Measurements from ENCODE around the gene VEGFB.

Gene VEGFB

DNA sequence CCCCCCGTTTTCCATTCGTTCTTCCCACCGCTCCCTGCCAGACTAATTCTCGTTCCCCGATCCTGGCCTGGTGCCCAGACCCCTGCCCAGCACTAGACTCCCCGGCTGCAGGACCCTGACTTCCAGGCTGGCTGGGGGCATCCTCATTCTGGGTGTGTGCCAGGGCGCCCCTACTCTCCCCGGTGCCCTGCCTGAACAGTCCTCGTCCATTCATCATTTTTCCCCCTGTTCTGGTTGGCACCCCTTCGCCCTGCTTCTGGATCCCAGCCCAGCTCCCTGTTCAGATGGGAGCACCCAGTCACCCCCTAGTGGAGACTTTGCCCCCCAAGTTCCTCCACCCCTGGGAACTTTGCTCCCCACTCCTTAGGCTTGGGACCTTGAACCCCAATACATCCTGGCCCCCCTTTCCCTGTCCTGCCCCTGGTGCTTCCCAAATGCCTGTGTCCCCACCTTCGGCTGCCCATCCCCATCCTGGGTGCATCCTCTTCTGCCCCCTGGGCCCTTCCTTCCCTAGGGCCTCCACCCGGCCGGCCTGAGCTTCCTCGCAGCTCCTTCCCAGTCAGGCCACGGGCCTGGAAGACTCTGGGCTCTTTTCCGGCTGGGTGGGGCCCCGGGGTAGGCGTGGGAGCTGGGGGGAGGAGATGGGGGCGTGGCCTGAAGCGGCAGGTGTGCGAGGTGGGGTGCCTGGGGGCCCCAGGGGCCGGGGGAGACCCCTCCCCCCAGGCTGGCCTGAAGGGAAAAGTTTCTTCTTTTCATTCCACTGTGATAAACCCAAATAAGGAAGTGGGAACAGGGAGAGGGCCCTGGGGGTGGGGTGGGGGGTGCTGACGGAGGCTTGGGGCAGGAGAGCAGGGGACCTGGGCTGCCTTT, 17.9 kb downstream of the VEGFB start:
- Histone ChIP-seq H3K4me1 (ENCODE audit: insufficient read depth, insufficient read length) (peaks cover 40% of the 10 kb centered on the region), H3K9me3 (ENCODE audit: insufficient read depth, low read length) (no peaks in the 10 kb centered on the region), H3K4me3 (ENCODE audit: insufficient read length, low read depth) (peak overlapping the region; percentile 81), H3K27me3 (ENCODE audit: insufficient read depth, insufficient read length) (no peaks in the 10 kb centered on the region), H3K36me3 (ENCODE audit: insufficient read depth, insufficient read length, low read length) (peaks cover 38% of the 10 kb centered on the region), H3K9ac (ENCODE audit: insufficient read length, low read depth) (peak overlapping the region; percentile 92)
- DNase-seq (ENCODE audit: low read depth, low spot score) = no peak
- TF ChIP-seq YY1 (IDR thresholded peaks at IDR 0.05; ENCODE audit: insufficient read depth, insufficient read length) = no peak
- no peak for TF ChIP-seq SUZ12 (IDR thresholded peaks at IDR 0.05; ENCODE audit: extremely low read depth, insufficient read depth, insufficient read length)
- TF ChIP-seq ZNF274 (IDR thresholded peaks at IDR 0.05; ENCODE audit: low read depth, low read length) = no peak

DNA sequence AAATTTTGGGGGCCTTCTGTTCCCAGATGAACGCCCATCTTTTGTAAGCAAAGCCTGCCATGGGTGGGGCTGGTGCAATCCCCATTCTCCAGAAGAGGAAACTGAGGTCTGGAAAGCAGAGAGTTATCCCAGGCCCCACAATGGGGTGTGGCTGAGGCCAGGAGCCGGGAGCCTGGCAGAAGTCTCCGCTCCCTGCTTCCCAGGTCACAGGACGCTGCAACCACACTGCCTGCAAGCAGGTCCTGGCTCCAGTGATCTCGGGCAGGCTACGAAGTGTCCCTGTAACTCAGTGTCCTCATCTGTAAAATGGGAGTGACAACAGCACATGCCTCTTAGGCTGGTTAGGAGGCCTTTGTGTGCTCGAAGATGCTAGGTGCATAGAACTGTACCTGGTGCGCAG, 18.7 kb downstream of the VEGFB start:
- Histone ChIP-seq H3K4me1 (ENCODE audit: insufficient read depth, insufficient read length) (peaks cover 37% of the 10 kb centered on the region), H3K9me3 (ENCODE audit: insufficient read depth, low read length) (no peaks in the 10 kb centered on the region), H3K27me3 (ENCODE audit: insufficient read depth, insufficient read length) (no peaks in the 10 kb centered on the region), H3K4me3 (ENCODE audit: insufficient read length, low read depth) (peak overlapping the region; percentile 22), H3K9ac (ENCODE audit: insufficient read length, low read depth) (peak overlapping the region; percentile 44), H3K36me3 (ENCODE audit: insufficient read depth, insufficient read length, low read length) (peaks cover 43% of the 10 kb centered on the region)
- DNase-seq (ENCODE audit: low read depth, low spot score) = no peak
- TF ChIP-seq YY1 (IDR thresholded peaks at IDR 0.05; ENCODE audit: insufficient read depth, insufficient read length) (no peak), SUZ12 (IDR thresholded peaks at IDR 0.05; ENCODE audit: extremely low read depth, insufficient read depth, insufficient read length) (no peak), ZNF274 (IDR thresholded peaks at IDR 0.05; ENCODE audit: low read depth, low read length) (no peak)

DNA sequence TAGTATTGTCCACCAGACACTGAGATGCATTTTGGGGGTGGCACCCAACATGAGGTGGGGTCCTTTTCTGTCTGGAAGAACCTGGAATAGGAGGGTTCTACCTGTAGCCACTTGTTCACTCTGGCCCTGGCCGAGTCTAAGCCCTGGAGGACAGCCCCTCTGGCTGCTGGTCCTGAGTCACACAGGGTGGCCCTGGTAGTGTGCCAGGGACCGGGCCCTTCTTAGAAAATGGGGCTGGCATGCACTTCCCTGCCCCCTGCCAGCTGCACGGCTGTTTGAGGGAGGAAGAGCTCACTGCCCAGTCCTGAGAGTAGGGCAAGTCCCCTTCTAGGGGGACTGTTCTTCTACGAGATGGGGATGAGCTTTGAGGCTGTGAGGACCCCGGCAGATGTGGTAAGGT, 19.1 kb downstream of the VEGFB start:
- Histone ChIP-seq H3K36me3 (ENCODE audit: insufficient read depth, insufficient read length, low read length) (peaks cover 47% of the 10 kb centered on the region), H3K4me1 (ENCODE audit: insufficient read depth, insufficient read length) (peaks cover 33% of the 10 kb centered on the region), H3K9ac (ENCODE audit: insufficient read length, low read depth) (no peak overlapping the region), H3K27me3 (ENCODE audit: insufficient read depth, insufficient read length) (no peaks in the 10 kb centered on the region), H3K4me3 (ENCODE audit: insufficient read length, low read depth) (no peak overlapping the region), H3K9me3 (ENCODE audit: insufficient read depth, low read length) (no peaks in the 10 kb centered on the region)
- no peak for DNase-seq (ENCODE audit: low read depth, low spot score)
- TF ChIP-seq YY1 (IDR thresholded peaks at IDR 0.05; ENCODE audit: insufficient read depth, insufficient read length) (no peak), SUZ12 (IDR thresholded peaks at IDR 0.05; ENCODE audit: extremely low read depth, insufficient read depth, insufficient read length) (no peak), ZNF274 (IDR thresholded peaks at IDR 0.05; ENCODE audit: low read depth, low read length) (no peak)

DNA sequence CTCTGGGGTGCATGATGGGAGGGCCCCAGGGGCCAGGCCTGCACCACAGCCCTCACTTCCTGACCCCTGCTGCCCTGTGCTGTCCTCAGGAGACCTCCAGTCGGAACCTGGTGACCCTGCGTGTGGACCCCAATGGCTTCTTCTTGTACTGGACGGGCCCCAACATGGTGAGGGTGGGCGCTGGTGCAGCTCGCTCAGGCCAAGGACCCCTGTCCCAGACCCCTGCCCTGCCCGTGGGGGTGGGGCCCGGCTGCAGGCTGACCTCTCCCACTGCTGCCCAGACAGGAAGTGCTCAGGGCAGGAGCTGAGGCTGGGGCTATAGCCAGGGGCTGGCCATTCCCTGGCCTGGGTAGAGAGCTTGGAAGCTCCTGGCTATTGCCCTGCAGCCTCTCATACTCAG, 19.9 kb downstream of the VEGFB start:
- no peaks in the 10 kb centered on the region for H3K9me3 ChIP-seq (ENCODE audit: insufficient read depth, low read length)
- peak overlapping the region; percentile 16 for H3K9ac ChIP-seq (ENCODE audit: insufficient read length, low read depth)
- DNase-seq (ENCODE audit: low read depth, low spot score) = no peak
- no peaks in the 10 kb centered on the region for H3K27me3 ChIP-seq (ENCODE audit: insufficient read depth, insufficient read length)
- H3K4me3 ChIP-seq (ENCODE audit: insufficient read length, low read depth) = no peak overlapping the region
- H3K36me3 ChIP-seq (ENCODE audit: insufficient read depth, insufficient read length, low read length) = peaks cover 55% of the 10 kb centered on the region
- H3K4me1 ChIP-seq (ENCODE audit: insufficient read depth, insufficient read length) = peaks cover 25% of the 10 kb centered on the region
- TF ChIP-seq YY1 (IDR thresholded peaks at IDR 0.05; ENCODE audit: insufficient read depth, insufficient read length) = no peak
- TF ChIP-seq ZNF274 (IDR thresholded peaks at IDR 0.05; ENCODE audit: low read depth, low read length) = no peak
- TF ChIP-seq SUZ12 (IDR thresholded peaks at IDR 0.05; ENCODE audit: extremely low read depth, insufficient read depth, insufficient read length) = no peak

DNA sequence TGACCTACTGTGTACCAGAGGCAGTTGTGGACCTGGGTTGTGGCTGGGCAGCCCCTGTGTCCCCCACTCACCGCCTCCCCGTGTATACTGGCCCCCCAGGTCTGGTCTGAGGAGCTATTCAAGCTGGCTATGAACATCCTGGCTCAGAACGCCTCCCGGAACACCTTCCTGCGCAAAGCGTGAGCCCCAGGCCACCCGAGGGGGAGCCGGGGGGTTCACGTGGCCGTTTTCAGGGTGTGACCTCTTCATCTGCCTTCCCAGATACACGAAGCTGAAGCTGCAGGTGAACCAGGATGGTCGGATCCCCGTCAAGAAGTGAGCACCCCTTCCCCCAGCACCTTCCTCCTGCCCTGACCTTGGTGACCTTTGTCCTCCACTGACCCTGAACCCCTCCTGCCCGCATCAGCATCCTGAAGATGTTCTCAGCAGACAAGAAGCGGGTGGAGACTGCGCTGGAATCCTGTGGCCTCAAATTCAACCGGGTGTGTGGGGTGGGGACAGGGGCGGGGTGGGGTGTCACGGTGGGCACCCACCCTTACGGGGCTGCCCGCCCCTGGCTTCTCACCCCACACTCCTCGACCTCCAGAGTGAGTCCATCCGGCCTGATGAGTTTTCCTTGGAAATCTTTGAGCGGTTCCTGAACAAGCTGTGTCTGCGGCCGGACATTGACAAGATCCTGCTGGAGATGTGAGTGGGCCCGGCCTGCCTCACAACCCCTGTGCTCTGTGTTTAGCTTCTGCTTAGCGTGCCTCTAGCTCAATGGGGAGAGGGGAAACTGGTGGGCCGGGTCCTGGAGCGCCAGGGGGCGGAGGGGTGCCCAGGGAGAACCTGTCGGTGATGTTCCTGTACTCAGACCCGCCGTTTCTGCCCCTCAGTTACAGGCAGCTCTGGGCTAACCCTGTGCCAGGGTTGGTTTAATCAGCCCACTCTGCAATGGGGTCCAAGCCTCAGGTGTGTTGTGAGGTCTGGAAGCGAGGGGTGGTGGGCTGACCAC, 21.0 kb downstream of the VEGFB start:
- no peak overlapping the region for H3K4me3 ChIP-seq (ENCODE audit: insufficient read length, low read depth)
- H3K9me3 ChIP-seq (ENCODE audit: insufficient read depth, low read length) = no peaks in the 10 kb centered on the region
- TF ChIP-seq SUZ12 (IDR thresholded peaks at IDR 0.05; ENCODE audit: extremely low read depth, insufficient read depth, insufficient read length) (no peak), YY1 (IDR thresholded peaks at IDR 0.05; ENCODE audit: insufficient read depth, insufficient read length) (no peak), ZNF274 (IDR thresholded peaks at IDR 0.05; ENCODE audit: low read depth, low read length) (no peak)
- peaks cover 66% of the 10 kb centered on the region for H3K36me3 ChIP-seq (ENCODE audit: insufficient read depth, insufficient read length, low read length)
- H3K9ac ChIP-seq (ENCODE audit: insufficient read length, low read depth) = no peak overlapping the region
- DNase-seq (ENCODE audit: low read depth, low spot score) = no peak
- H3K27me3 ChIP-seq (ENCODE audit: insufficient read depth, insufficient read length) = no peaks in the 10 kb centered on the region
- peaks cover 18% of the 10 kb centered on the region for H3K4me1 ChIP-seq (ENCODE audit: insufficient read depth, insufficient read length)

DNA sequence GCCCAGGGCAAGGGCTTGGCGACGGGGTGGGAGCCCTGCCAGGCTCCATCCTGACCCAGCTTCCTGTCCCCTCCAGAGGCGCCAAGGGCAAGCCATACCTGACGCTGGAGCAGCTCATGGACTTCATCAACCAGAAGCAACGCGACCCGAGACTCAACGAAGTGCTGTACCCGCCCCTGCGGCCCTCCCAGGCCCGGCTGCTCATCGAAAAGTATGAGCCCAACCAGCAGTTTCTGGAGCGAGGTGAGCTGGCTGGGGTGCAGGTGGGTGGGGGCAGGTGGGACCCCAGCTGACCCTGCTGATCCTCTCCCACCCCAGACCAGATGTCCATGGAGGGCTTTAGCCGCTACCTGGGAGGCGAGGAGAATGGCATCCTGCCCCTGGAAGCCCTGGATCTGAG, 21.9 kb downstream of the VEGFB start:
- no peak overlapping the region for H3K9ac ChIP-seq (ENCODE audit: insufficient read length, low read depth)
- no peaks in the 10 kb centered on the region for H3K9me3 ChIP-seq (ENCODE audit: insufficient read depth, low read length)
- peaks cover 12% of the 10 kb centered on the region for H3K4me1 ChIP-seq (ENCODE audit: insufficient read depth, insufficient read length)
- TF ChIP-seq SUZ12 (IDR thresholded peaks at IDR 0.05; ENCODE audit: extremely low read depth, insufficient read depth, insufficient read length) = no peak
- TF ChIP-seq ZNF274 (IDR thresholded peaks at IDR 0.05; ENCODE audit: low read depth, low read length) = no peak
- no peak for TF ChIP-seq YY1 (IDR thresholded peaks at IDR 0.05; ENCODE audit: insufficient read depth, insufficient read length)
- H3K4me3 ChIP-seq (ENCODE audit: insufficient read length, low read depth) = no peak overlapping the region
- H3K27me3 ChIP-seq (ENCODE audit: insufficient read depth, insufficient read length) = no peaks in the 10 kb centered on the region
- peaks cover 70% of the 10 kb centered on the region for H3K36me3 ChIP-seq (ENCODE audit: insufficient read depth, insufficient read length, low read length)
- DNase-seq (ENCODE audit: low read depth, low spot score) = no peak

All from NT2/D1 (cell line).